Liver (tissue), 9 donors: ENCODE data around the gene CACNA1C. TPM values are rescaled to one million over a fixed set of nuclear protein-coding genes. Genes with fewer than 3 reads are reported as not detected.

ENCODE experiments used
- DNase-seq: peaks from one replicate; pipeline ENCODE4 v3.0.0-alpha.2; 2017; ENCODE audit warnings: low spot score
- H3K27ac ChIP-seq, 2 donors: one replicate each; pipeline ENCODE4 v1.7.0; 2013; ENCODE audit warnings: inconsistent platforms in 2 of 2, low read length in 2 of 2, control low read depth in 1 of 2, low read depth in 1 of 2, mild to moderate bottlenecking in 1 of 2
- H3K27me3 ChIP-seq, 4 donors: one replicate each; pipeline versions ENCODE4 v1.6.1 to v1.7.0; 2013; ENCODE audit warnings: low read length in 3 of 4, inconsistent platforms in 1 of 4, mild to moderate bottlenecking in 1 of 4, moderate library complexity in 1 of 4; ENCODE audit not compliant: control insufficient read depth in 4 of 4, insufficient read depth in 4 of 4
- H3K36me3 ChIP-seq, 4 donors: one replicate each; pipeline versions ENCODE4 v1.6.1 to v1.7.0; 2013; ENCODE audit warnings: low read length in 3 of 4, mild to moderate bottlenecking in 3 of 4, low read depth in 1 of 4, moderate library complexity in 1 of 4; ENCODE audit not compliant: control insufficient read depth in 4 of 4, insufficient read depth in 3 of 4
- H3K4me1 ChIP-seq, 4 donors: one replicate each; pipeline versions ENCODE4 v1.6.1 to v1.7.0; 2013; ENCODE audit warnings: low read length in 3 of 4, mild to moderate bottlenecking in 3 of 4, moderate library complexity in 1 of 4; ENCODE audit not compliant: control insufficient read depth in 4 of 4, insufficient read depth in 4 of 4
- H3K4me3 ChIP-seq, 3 donors: one replicate each; pipeline versions ENCODE4 v1.6.1 to v1.7.0; 2013; ENCODE audit warnings: low read length in 3 of 3, control low read depth in 1 of 3, low read depth in 1 of 3, mild to moderate bottlenecking in 1 of 3
- H3K9ac ChIP-seq, 2 donors: one replicate each; pipeline ENCODE4 v1.7.0; 2013; ENCODE audit warnings: low read length in 2 of 2, mild to moderate bottlenecking in 2 of 2, moderate library complexity in 2 of 2, control low read depth in 1 of 2, low read depth in 1 of 2
- H3K9me3 ChIP-seq, 4 donors: one replicate each; pipeline versions ENCODE4 v1.6.1 to v1.7.0; 2013; ENCODE audit warnings: low read length in 3 of 4; ENCODE audit not compliant: control insufficient read depth in 4 of 4
- ATF3 ChIP-seq: IDR thresholded peaks from 2 replicates; pipeline ENCODE4 v1.6.1; 2016; ENCODE audit warnings: antibody characterized with exemption
- CTCF ChIP-seq: fragments of 150-350 bp; IDR thresholded peaks from 2 replicates; pipeline ENCODE4 v1.5.1; 2017; ENCODE audit warnings: improper control_type of control experiment, low read depth, low read length; ENCODE audit not compliant: missing input control
- EGR1 ChIP-seq, 2 donors: IDR thresholded peaks; 2 replicates each; pipeline ENCODE4 v1.6.1; 2016 to 2018; ENCODE audit warnings: antibody characterized with exemption in 2 of 2, low read depth in 2 of 2
- FOXA1 ChIP-seq: IDR thresholded peaks from 2 replicates; pipeline ENCODE4 v1.6.1; 2016; ENCODE audit warnings: antibody characterized with exemption
- FOXA2 ChIP-seq: IDR thresholded peaks from 2 replicates; pipeline ENCODE4 v1.6.1; 2016; ENCODE audit warnings: antibody characterized with exemption
- GABPA ChIP-seq, 2 donors: IDR thresholded peaks in 1 of 2; conservative IDR thresholded peaks in 1 of 2; 2 replicates each; pipeline ENCODE4 v1.6.1; 2016; ENCODE audit warnings: antibody characterized with exemption in 2 of 2, mild to moderate bottlenecking in 1 of 2, moderate library complexity in 1 of 2
- HNF4A ChIP-seq, 2 donors: conservative IDR thresholded peaks; 2 replicates each; pipeline ENCODE4 v1.6.1; 2016; ENCODE audit warnings: antibody characterized with exemption in 2 of 2, mild to moderate bottlenecking in 2 of 2
- HNF4G ChIP-seq: IDR thresholded peaks from 2 replicates; pipeline ENCODE4 v1.6.1; 2016; ENCODE audit warnings: antibody characterized with exemption
- JUND ChIP-seq, 2 donors: IDR thresholded peaks; 2 replicates each; pipeline ENCODE4 v1.6.1; 2016; ENCODE audit warnings: antibody characterized with exemption in 2 of 2
- MAX ChIP-seq: IDR thresholded peaks from 2 replicates; pipeline ENCODE4 v1.6.1; 2016; ENCODE audit warnings: antibody characterized with exemption
- NR2F2 ChIP-seq: IDR thresholded peaks from 2 replicates; pipeline ENCODE4 v1.6.1; 2016; ENCODE audit warnings: antibody characterized with exemption
- RAD21 ChIP-seq, 2 donors: IDR thresholded peaks; 2 replicates each; pipeline ENCODE4 v1.6.1; 2016; ENCODE audit warnings: antibody characterized with exemption in 2 of 2, mild to moderate bottlenecking in 2 of 2
- REST ChIP-seq: IDR thresholded peaks from 2 replicates; pipeline ENCODE4 v1.6.1; 2016; ENCODE audit warnings: antibody characterized with exemption, mild to moderate bottlenecking
- RXRA ChIP-seq, 2 donors: IDR thresholded peaks; 2 replicates each; pipeline ENCODE4 v1.6.1; 2017 to 2018; ENCODE audit warnings: antibody characterized with exemption in 2 of 2, mild to moderate bottlenecking in 1 of 2
- SP1 ChIP-seq: IDR thresholded peaks from 2 replicates; pipeline ENCODE4 v1.6.1; 2018; ENCODE audit warnings: antibody characterized with exemption, mild to moderate bottlenecking
- TAF1 ChIP-seq: conservative IDR thresholded peaks from 2 replicates; pipeline ENCODE4 v1.6.1; 2016; ENCODE audit warnings: antibody characterized with exemption, mild to moderate bottlenecking
- YY1 ChIP-seq: IDR thresholded peaks from 2 replicates; pipeline ENCODE4 v1.6.1; 2016; ENCODE audit warnings: antibody characterized with exemption, mild to moderate bottlenecking
- ZBTB33 ChIP-seq: IDR thresholded peaks from 2 replicates; pipeline ENCODE4 v1.6.1; 2016; ENCODE audit warnings: antibody characterized with exemption
- whole genome bisulfite sequencing: extraction: QIAGEN DNeasy Blood & Tissue Kit; methylation state at CpG from one replicate; pipeline ENCODE4 v1.1.7; 2013; 5-methylcytosine and 5-hydroxymethylcytosine counted together
- polyA plus RNA-seq, 2 donors: library from polyadenylated mRNA; stranded (reverse) in 1 of 2; unstranded in 1 of 2; fragments of 200-250 nt in 1 of 2; fragments of >200 nt in 1 of 2; fragmentation: Nextera tagmentation in 1 of 2; extraction: Ambion mirVana in 1 of 2; gene quantifications; one replicate each; pipeline versions ENCODE4 v1.2.1 to v1.2.3, GENCODE V29; 2013 to 2015
- total RNA-seq, 2 donors: library from RNA; depleted of rRNA; stranded (reverse); fragments of >200 nt; gene quantifications; one replicate each; pipeline ENCODE4 v1.2.3, GENCODE V29; 2014
- donor health status: healthy.
- donor health status: healthy.
- donor health status: healthy.
- donor health status: healthy.
- donor health status: healthy.

The CACNA1C gene
- total and polyA plus RNA-seq, 4 donors: 0.23 to 1.9 (median 0.41) TPM

- H3K27ac ChIP-seq: no peak overlapping the region
- DNase-seq: no peak
Observed at GRCh38 chr12:2636741-2637340, 584.1 kb downstream of the CACNA1C start.

More at GRCh38 chr12:2636741-2637340, 584.1 kb downstream of the CACNA1C start:
- Histone ChIP-seq H3K36me3 (no peaks in the 10 kb centered on the region), H3K27me3 (peaks cover 0 to 2% (median 0%) of the 10 kb centered on the region in 4 donors), H3K4me1 (no peaks in the 10 kb centered on the region), H3K9ac (no peak overlapping the region), H3K9me3 (no peaks in the 10 kb centered on the region), H3K4me3 (no peak overlapping the region)
- no peak for TF ChIP-seq REST
- TF ChIP-seq HNF4A (conservative IDR thresholded peaks at IDR 0.05): no peak
- no peak for TF ChIP-seq JUND (IDR thresholded peaks at IDR 0.05)
- TF ChIP-seq NR2F2: no peak
- no peak for TF ChIP-seq ATF3
- no peak for TF ChIP-seq GABPA (IDR thresholded peaks at IDR 0.05 in 1 of 2, conservative IDR thresholded peaks at IDR 0.05 in 1 of 2)
- TF ChIP-seq MAX: no peak
- TF ChIP-seq EGR1 (IDR thresholded peaks at IDR 0.05; ENCODE audit: low read depth in 2 of 2): no peak
- no peak for TF ChIP-seq RAD21 (IDR thresholded peaks at IDR 0.05)
- TF ChIP-seq HNF4G: no peak
- no peak for TF ChIP-seq TAF1
- TF ChIP-seq FOXA2: no peak
- TF ChIP-seq YY1: no peak
- no peak for TF ChIP-seq FOXA1
- no peak for TF ChIP-seq ZBTB33
- TF ChIP-seq SP1: no peak
- no peak for TF ChIP-seq CTCF
- no peak for TF ChIP-seq RXRA (IDR thresholded peaks at IDR 0.05)
- 80% methylated on average over 7 of the region's 7 CpGs for WGBS
